ENCODE measurements around the gene GBP6.
"Not testable (repeated sequence)": the region's sequence is repeated elsewhere in the genome, so short reads cannot be mapped to it uniquely, and the experiment has no call there.

The GBP6 gene, protein sequence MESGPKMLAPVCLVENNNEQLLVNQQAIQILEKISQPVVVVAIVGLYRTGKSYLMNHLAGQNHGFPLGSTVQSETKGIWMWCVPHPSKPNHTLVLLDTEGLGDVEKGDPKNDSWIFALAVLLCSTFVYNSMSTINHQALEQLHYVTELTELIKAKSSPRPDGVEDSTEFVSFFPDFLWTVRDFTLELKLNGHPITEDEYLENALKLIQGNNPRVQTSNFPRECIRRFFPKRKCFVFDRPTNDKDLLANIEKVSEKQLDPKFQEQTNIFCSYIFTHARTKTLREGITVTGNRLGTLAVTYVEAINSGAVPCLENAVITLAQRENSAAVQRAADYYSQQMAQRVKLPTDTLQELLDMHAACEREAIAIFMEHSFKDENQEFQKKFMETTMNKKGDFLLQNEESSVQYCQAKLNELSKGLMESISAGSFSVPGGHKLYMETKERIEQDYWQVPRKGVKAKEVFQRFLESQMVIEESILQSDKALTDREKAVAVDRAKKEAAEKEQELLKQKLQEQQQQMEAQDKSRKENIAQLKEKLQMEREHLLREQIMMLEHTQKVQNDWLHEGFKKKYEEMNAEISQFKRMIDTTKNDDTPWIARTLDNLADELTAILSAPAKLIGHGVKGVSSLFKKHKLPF

DNA sequence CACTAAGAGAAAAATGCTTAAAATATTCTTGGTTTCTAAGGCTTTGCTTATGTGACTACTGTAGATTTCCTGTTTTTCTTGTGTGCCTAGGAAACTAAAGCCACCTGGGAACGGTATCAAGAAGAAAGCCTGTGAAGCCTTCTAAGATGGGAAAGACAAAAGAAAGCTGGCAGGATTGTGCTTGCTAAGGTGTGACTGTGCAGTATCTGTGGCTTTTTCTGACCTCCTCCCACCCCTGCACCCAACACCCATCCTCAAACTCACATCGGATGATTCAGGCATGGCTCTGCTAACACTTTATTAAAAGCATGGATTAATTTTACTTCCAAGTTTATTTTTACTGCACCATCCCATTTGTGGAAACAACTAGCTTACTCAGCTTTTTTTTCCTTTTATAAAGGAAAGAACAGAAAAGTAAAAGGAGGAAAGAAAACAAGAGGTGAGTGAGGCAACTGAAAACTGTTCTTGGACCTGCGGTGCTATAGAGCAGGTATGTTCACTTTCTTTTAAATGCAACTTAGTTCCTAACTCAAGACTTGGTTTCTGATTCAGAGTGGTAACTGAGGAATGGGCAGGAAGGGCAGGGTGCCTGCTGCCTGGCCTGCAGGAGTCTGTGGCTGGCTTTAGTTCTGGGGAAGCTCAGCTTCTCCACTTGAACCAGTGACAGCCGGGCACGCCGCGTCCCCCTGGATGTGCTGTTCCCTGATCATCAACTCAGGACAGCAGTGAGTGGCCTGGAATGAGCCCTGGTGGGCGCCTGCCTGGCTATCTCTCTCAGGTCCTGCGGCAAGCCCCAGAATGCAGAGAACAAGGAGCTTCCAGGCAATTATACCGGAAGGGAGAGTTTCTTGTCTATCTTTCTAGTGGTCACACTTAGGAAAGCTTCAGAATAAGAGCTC lies at the start of gene GBP6:
Gene GBP6 (plus strand): TSS at position 422 of the 899 bp plus-strand sequence. CDS start 4,493 bp downstream, outside the sequence.
- no peak for DNase-seq

DNA sequence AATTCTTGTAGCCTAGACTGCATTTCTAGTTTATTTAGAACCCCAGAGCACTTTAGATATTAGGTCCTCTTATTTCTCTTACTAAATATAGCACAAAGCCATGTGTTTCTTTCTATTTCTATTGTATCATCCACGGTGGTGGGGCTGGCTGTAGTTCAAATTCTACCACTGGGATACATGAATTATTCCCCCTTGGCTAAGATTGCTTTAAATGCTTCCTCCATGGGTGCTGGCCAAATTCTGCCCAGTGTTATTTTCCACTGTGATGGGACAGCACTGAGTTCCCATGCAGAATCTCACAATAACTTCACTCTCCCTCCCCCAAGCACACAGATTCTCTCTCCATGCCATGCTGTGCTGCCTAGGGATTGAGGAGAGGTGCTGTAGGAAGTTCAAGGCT lies 41.5 kb upstream of the GBP6 start:
- DNase-seq: no peak

DNA sequence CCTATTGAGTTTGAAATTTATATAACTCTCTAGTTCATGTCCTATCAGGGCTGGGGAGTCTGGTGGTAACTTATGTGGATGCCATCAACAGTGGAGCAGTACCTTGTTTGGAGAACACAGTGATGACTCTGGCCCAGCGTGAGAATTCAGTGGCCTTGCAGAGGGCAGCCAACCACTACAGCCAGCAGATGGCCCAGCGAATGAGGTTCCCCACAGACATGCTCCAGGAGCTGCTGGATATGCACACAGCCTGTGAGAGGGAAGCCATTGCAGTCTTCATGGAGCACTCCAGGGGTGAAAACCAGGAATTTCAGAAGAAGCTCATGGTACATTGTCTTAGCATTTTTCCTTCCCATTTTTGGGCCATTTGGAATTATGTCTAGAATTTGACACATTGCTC lies 32.0 kb upstream of the GBP6 start:
- DNase-seq: no peak

DNA sequence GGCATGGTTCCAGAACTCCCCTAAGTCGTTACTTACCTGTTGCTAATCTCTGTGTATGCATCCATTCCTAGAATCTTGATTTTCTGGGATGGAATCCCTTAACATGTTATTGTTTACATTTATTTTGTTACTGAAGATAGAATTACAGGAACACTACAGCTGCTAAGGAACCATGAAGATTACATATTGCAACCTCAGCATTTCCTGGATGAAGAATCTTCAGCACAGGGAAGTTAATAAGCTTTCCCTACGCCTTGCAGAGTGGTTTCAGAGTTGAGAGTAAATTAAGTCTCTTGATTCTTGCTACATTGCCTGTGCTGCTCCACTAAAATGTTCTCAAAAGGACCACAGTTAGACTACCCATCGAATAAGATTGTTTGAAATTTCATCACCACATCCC lies 31.4 kb upstream of the GBP6 start:
- DNase-seq: no peak

DNA sequence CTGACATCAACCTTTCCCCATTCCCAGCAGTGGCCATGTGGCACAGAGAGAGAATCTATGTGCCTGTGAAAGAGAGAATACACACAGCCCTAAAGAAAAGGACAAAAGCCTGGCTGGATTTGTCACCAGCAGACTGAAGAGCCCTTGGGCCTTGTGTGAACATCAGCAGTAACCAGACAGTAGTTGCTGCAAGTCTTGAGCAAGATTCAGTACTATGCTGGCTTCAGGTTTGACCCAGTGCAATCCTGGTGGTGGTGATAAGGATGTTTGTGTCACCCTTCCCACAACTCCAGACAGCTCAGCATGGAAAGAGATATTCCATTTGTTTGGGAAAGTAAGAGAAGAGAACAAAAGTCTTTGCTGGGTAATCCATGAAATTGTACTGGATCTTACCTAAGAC lies 28.4 kb upstream of the GBP6 start:
- no peak for DNase-seq

DNA sequence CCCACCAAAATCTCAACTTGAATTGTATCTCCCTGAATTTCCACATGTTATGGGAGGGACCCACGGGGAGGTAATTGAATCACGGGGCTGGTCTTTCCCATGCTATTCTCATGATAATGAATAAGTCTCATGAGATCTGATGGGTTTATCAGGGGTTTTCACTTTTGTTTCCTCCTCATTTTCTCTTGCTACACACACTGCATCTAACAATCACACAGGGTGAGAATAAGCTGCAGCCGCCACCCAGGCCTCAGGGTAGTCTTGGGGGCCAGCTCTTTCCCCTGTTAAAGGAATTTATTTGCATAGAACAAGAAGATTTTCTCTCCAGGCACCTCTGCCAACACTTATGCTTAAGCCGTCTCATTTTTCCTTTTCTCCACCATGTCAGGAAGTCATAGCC lies 26.0 kb upstream of the GBP6 start:
- DNase-seq: no peak

DNA sequence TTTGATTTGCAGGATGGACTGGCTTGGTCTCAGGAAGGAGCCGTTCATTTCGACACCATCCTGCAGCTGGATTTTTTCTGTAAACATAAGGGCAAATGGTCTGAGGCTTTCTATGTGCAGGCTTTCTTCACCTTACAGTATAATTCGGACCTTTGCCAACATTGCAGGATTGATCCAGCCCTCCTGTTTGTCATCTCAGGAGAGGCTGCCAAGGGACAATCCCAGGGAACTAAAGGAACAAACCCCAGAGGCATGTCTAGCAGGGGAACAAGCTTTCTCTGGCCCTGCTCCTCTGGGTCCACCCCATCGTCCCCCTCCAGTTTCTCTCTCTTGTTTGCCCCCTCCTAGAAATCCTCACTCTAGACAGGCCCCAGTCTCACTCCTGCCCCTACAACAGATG lies 24.8 kb upstream of the GBP6 start:
- no peak for DNase-seq

DNA sequence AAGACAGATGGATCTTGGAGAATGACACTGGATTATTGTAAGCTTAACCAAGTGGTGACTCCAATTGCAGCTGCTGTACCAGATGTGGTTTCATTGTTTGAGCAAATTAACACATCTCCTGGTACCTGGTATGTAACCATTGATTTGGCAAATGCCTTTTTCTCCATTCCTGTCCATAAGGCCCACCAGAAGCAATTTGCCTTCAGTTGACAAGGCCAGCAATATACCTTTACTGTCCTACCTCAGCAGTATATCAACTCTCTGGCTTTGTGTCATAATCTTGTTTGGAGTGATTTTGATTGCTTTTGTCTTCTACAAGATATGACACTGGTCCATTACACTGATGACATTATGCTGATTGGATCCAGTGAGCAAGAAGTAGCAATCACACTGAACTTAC lies 18.4 kb upstream of the GBP6 start:
- not testable (repeated sequence) for DNase-seq

DNA sequence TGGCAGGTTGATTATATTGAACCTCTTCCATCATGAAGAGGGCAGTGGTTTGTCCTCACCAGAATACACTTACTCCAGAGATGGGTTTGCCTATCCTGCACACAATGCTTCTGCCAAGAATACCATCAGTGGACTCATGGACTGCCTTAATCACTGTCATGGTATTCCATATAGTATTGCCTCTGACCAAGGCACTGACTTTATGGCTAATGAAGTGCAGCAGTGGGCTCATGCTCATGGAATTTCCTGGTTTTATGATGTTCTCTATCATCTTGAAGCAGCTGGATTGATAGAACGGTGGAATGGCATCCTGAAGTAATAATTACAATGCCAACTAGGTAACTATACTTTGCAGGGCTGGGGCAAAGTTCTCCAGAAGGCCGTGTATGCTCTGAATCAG lies 16.6 kb upstream of the GBP6 start:
- DNase-seq: no peak

DNA sequence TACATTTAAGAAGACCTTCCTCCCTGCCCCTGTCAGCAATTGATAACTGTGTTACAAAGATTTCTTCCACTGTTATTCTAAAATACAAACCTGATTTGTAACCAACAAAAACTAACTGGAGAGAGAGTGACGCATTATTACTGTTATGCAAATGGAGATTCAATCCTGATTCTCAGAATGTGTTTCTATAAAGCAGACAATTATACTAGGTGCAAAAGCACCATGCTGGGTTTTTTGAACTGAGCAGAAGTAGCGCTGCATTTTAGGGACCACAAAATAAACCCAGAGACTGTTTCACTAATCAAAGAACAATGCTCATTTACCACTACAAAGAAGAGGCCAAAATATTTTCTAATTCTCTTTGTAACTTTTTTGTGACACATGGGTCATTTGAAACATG lies 13.6 kb upstream of the GBP6 start:
- no peak for DNase-seq

DNA sequence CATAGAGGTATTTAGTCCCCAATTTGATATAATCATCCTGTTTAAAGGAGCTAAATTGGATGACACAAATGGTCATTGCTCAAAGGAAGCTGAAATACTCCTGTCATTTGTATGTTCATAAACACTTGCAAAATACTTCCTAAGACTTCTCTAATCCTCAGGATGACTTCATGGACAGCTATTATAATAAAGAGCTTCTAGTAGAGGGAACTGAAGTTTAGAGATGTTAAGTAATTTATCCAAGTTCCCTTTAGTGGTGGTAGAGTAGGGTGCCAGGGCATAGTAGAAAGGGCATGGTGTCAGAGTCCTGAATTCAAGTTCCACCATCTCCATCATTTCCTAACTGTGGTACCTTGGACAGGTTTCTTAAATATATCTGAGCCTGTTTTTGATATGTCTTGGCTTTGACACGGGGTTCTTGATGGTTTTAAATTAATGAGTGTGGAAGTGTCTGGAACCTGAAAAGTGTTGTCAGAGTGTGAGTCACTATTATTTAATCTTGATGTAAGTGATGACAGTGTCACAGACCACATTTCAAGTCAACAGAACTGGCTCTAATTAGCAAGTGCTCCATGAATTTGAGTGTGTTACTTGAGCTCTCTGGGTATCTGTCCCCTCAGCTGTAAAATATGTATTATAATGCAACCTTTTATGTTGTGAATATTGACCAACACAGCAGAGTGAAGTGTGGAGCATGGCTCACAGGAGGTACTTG lies 12.1 kb upstream of the GBP6 start:
- no peak for DNase-seq

DNA sequence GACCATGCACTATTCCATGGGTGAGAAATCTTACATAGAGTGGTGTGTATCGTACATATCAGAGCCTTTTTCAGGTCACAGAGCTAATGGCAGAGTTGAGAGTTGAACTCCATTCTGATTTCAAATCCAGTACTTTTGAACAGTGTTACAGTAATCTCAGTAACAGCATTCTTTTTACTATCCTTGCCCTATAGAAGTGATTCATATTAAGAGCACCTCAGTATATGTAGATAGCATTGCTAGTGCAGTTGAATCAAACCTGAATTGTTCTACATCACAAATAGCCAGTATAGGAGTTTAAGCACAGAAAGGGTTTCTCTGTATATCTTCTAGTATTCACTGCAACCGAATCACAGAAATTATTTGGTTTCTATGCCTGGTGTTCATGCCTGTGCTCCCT lies 11.4 kb upstream of the GBP6 start:
- DNase-seq: no peak

DNA sequence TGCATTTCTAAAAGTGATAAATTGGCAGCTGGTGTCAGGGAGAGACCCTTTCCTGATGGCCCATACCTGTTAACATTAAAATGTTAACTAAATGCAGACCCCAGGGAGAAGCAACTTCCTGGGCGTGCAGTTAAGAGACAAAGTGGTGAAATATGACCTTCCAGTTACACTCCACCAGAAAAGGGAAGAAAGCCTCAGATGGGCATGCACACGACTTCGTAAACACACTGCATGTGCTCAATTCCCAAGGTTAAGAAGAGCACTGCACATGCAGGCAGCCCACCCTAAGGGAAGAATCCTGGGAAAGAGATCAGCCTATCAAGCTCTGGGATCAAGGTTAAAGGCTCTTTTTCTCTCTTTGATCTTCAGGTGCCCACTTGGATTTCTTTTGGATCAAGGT lies 9.7 kb upstream of the GBP6 start:
- DNase-seq: no peak

DNA sequence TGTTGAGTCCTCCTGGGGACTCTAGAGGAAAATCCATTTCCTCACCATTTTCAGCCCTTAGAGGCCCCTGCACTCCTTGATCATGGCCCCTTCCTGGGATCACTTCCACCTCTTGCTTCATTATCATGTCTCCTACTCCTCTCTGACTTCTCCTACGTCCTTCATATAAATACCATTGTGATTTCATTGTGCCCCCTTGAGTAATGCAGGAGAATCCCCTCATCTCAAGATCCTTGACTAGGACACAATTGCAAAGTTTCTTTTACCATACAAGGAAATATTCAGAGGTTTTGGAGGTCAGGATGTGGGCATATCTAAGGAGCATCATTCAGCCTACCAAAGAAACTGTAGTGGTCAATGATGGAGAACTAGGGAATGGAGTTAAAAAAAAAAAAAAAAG lies 8.8 kb upstream of the GBP6 start:
- no peak for DNase-seq

DNA sequence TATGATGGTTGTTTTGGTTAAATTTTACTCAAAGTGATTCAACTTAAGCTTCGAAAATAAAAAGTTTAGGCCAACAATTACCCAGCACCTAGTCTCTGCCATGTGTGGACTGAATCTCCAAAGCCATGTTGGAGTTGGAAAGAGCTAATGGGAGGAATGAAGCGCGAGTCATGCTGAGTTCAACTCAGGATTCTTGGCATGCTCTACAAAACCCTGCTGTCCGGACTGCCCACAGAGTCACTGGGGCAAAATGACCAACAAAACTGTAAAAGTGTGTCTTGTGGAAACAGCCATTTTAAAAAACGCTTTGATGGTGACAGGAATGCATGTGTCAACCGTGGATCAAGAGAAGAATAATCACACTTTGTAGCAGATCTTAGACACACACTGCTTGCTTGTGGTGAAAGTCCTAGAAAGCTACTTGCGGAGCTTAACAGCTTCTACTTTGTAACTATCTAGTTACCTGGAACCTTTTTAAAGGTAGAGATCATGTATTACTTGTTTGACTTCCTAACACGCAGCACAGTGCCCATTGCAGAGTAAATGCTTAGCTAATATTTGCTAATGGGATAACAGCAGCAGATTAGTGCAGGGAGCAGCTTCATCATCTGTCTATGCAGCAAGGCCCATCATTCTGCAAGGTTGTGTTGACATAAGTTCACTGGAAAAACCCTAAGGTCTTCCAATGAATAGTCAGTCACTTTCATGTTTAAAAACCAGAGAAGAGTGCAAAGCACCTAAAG lies 7.0 kb upstream of the GBP6 start:
- DNase-seq: no peak

DNA sequence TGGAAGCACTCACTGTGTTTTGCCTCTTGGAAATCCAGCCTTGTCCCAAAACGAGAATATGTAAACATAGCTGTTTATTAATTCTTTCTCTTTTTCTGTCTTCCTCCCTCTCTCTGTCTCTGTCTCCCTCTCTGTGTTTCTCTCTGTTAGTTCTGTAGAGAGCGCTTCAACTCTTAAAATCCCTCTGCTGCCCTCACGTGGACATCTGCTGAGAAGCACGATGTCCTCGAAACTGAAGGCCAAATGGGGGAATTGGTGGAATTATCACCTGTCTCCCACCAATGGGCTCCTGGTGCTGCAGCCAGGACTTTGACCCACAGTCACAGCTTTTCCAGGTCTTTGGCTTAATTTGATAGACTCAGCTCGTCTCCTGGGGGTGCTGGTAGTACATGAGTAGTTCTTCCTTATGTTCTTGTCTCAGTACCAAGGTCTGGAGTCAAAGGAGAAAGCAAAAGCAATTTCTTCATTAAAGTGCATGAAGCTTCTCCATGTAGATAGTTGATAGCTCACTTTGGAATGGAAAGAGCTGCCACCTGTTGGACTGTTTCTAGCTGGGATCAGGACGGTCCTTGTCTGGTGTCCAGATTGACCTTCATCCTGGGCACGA lies 5.5 kb upstream of the GBP6 start:
- peak; percentile 70 for DNase-seq

DNA sequence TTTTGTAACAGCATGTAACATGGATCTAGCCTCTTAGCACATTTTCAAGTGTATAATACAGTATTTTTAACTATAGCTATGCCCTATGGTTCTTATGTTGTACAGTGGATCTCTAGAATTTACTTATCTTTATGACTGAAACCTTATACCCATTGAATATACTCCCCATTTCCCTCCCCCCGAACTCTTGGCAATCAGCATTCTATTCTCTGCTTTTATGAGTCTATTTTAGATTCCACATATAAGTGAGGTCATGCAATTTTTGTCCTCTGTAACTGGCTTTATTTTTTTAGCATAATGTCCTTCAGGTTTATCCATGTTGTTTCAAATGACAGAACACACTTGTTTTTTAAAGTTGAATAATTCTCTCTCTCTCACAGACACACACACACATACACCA lies 3.1 kb upstream of the GBP6 start:
- no peak for DNase-seq

DNA sequence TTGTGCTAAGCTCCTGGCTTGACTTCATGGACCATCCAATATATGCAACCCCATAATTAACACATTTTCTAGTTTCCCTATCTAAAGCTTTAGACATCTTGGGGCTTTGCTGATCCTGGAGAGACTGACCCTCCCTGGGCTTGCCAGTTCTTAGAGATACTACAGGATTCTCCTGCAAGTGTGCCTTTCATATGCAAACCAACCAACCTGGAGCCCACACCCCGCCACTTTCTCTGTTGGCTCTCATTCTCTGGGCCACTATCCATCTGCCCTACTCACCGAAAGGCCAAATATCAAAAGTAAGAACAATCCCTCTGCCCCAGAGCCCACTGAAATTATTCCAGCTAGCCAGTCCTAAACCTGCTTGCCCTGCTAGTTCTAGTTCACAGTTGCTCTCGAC lies 2.2 kb upstream of the GBP6 start:
- no peak for DNase-seq

DNA sequence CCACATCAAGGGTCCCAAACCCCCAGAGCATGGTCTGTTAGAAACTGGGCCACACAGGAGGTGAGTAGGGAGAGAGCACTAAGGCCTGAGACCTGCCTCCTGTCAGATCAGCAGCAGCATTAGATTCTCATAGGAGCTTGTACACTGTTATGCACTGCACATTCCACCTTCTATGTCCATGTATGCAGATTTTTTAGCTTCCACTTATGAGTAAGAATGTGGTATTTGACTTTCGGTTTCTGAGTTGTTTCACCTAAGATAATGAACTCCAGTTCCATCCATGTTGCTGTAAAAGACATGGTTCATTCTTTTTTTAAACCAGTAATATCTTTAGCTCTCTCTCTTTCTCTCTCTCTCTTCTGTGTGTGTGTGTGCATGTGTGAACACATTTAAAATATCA lies 663 bp upstream of the GBP6 start:
- no peak for DNase-seq

DNA sequence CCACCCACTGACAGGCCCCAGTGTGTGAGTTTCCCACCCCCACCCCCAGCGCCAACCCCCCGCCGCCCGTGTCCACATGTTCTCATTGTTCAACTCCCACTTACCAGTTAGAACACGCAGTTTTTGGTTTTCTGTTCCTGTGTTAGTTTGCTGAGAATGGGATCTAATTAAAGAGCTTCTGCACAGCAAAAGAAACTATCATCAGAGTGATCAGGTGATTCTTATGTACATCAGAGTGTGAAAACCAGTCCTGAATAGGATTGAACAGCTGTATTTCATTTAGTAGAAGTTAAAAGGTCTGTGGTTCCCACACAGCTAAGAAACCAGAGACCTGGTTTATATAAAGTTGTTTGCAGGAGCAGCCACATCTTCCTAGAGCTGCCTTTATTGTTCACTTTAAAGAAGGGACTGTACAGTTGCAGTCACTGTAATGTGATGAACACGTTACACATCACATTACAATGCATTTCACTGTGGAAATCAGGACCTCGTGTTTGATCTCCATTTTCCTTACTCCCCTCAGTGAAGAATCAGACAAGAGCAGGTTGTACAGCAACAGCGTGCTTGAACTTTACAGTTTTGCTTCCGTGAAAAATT lies 1.2 kb downstream of the GBP6 start:
- DNase-seq: no peak

DNA sequence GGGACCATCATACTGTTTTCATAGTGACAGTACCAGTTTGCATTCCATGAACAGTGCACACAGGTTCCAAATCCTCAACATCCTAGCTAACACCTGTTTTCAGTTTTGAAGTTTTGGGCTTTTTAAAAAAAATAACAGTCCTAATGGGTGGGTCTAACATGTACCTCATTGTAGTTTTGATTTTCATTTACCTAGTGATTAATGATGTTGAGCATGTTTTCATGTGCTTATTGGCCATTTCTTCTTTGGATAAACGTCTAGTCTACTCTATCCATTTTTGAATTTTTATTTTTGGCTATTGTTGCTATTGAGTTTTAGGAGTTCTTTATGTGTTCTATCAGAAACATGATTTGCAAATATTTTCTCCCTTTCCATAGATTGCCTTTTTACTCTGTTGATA lies 3.4 kb downstream of the GBP6 start:
- no peak for DNase-seq

DNA sequence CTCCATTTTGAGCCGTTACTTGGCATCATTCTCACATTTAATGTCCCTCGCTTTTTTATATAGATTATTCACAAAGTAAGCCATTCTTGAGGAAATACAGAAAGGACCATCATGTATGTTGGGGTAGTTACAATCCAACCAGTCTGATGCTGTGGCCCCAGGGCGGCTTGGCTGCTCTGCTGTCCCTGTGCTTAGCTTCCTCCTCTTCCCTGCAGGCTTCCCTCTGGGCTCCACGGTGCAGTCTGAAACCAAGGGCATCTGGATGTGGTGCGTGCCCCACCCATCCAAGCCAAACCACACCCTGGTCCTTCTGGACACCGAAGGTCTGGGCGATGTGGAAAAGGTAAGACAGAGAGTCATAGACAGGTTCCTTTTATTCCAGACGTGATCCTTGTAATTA lies 5.5 kb downstream of the GBP6 start:
- no peak for DNase-seq

All from NCI-H1105 (cell line).